CD4-positive, alpha-beta T cell treated with Interferon alpha-2 for 1 hour (primary cell): ENCODE results near the gene VMP1.
A peak's percentile ranks its signal among the peaks of the same experiment; 100 is the strongest.

Experiments
- DNase-seq, 2 donors: peaks; one replicate each; pipeline ENCODE4 v3.0.0-alpha.2; 2020 to 2022

VMP1 gene

DNA sequence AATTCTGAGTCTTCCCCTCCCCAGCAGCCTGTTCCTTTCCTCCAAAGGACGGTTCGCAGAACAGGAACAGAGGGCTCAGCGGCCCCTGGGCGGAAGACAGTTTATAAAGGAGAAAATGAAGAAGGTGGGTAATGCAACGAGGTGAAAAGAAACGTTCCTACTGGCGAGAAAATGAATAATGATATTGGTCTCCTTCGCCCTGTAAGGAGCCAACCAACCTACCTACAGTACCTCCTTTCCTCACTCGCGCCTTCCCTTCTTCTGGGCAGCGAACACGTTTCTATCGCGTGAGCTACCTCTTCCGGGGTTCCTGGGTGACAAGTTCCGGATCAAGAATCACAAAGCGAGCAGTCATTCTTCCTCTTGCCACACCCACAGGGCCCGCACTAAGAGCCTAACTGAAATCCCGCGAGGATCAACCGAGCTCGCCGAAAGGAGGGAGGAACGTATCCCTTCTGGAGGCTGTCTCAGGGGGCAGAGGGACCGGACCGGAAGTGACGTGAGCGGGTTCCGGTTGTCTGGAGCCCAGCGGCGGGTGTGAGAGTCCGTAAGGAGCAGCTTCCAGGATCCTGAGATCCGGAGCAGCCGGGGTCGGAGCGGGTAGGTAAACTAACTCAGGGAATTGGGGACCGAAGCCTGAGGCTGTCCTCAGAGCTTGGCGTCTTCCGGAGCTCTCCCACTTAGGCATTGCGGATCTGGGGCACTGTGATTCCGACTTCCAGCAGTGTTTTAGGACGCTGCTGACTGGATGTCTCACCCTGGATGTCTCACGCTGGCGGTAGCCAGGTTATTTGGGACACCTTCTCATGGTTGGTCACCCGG lies at the start of gene VMP1, which contains the start of gene PTRH2:
Gene VMP1 (plus strand): TSS at position 506 of the 822 bp plus-strand sequence. CDS start 23,793 bp downstream, outside the sequence.
Gene PTRH2 (minus strand): TSS at position 282 of the 822 bp plus-strand sequence. CDS start 9,452 bp downstream, outside the sequence.
- peak; percentile 95 for DNase-seq

- DNase-seq: no peak
Observed at GRCh38 chr17:59666235-59666634, 41.2 kb upstream of the VMP1 start.

DNA sequence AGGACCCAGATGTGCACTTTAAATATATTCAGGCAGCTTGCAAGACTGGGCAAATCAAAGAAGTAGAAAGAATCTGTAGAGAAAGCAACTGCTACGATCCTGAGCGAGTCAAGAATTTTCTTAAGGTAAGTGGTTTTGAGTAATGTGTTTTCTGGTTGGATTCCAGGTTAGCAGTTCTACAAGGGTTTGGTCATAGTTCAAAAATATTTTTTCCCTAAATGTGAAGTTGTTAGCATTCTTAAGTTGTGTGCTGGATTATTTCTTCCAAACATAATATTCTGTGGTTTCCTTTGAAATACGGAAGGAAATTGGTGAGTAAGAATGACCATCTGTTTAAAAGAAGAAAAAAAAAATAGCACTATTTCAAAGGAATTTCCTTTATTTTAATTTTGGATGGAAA lies 38.6 kb upstream of the VMP1 start:
- no peak for DNase-seq

DNA sequence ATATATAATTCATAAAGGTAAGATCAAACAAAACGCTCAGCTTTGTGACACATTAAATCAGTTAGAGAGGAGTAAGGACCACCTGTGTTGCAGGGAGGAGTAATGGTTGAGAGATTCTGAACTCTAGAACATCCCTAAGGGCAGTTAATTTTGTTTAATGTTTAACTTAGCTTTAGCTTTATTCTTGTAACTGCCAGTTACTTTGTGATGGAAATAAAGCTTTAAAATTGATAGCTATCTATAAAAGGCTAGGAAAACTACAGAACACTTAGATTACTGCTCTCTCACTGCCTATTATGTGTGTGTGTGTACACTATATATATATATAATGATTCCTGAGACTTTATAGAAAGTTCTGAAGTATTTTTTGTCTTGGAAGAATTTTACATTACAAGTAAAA lies 38.0 kb upstream of the VMP1 start:
- no peak for DNase-seq

DNA sequence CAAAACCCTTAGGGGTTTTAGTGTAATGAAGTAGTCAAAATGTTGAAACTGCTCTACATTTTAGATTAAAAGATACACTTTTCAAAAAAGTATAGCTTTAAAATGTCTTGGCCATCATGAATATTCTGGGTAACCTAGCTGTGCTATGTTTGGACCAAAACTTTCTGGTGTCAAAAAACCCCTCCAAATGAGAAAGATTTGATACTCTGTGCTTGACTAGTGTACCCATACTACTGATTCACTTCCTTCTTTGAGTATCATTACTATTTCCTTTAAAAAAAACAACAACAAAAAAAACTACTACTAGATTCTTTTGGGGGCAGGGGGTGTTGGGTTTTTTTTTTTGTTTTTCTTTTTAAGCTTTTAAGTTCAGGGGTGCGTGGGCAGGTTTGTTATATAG lies 37.5 kb upstream of the VMP1 start:
- no peak for DNase-seq

DNA sequence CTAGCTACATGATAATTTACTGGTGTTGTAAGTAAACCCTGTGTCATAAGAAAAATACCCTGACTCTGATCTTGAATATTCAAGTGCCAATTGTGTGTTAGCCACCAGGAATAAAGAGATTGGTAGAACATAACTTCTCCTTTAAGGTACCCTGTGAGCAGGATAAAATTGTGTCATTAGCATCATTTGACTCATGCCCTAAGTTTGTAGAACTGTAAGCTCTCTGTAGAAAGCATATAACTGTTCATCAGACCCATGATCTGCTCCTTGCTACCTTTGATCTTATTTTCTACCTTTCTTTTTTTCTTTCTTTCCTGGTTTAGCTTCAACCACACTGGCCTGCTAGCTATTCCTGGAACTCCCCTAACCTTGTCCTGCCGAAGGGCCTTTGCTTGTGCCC lies 36.1 kb upstream of the VMP1 start:
- DNase-seq: no peak

- no peak for DNase-seq
Observed at GRCh38 chr17:59675231-59675630, 32.2 kb upstream of the VMP1 start.

DNA sequence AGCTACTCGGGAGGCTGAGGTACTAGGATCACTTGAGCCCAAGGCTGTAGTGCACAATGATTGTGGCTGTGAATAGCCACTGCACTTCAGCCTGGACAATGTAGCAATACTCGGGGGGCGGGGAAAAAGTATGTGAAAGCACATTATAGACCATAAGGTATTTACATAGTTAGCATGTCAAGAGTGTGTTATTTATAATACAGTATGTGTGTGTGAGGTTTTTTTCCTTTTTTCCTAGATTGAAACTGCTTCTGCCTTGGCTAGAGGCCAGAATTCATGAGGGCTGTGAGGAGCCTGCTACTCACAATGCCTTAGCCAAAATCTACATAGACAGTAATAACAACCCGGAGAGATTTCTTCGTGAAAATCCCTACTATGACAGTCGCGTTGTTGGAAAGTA lies 30.7 kb upstream of the VMP1 start:
- no peak for DNase-seq

GRCh38 chr17:59678918-59679317 lies 28.5 kb upstream of the VMP1 start:
- no peak for DNase-seq

- no peak for DNase-seq
Observed at GRCh38 chr17:59680314-59680713, 27.1 kb upstream of the VMP1 start.

GRCh38 chr17:59683283-59683682 lies 24.2 kb upstream of the VMP1 start:
- no peak for DNase-seq

- DNase-seq: no peak
Observed at GRCh38 chr17:59684967-59685366, 22.5 kb upstream of the VMP1 start.

- DNase-seq: no peak
Observed at GRCh38 chr17:59688008-59688407, 19.4 kb upstream of the VMP1 start.

DNA sequence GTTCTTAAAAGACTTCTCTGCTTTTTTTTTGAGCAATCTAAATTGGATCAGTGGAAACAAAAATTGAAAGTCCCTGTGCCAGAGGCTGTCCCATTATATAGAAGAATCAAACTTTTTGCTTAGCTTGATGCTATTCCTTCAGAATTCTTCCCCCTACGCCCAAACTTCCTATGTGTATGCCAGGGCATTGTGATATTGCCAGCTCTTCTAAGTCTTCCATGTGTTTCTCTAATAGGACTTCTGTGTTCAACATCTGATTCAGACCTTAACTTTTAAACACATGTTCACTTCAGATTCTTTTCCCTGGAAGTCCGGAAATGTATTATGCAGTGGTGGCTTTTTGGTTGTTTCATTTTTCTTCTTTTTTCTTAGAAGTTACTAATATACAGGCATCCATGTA lies 19.0 kb upstream of the VMP1 start:
- DNase-seq: no peak

- DNase-seq: no peak
Observed at GRCh38 chr17:59693582-59693981, 13.9 kb upstream of the VMP1 start.

DNA sequence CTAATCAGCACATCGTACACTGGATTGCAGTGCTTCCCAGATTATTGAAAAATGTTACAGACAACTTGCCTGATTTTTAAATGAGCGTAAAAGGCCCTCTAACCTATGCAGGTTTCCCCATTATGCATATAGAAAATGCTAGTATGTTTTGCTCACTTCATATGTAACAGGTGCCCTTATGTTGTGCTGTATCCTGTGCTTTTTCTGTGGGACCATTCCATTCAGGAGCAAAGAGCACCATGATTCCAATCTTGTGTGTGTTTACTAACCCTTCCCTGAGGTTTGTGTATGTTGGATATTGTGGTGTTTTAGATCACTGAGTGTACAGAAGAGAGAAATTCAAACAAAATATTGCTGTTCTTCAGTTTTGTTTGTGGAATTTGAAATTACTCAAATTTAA lies 13.1 kb upstream of the VMP1 start:
- no peak for DNase-seq

GRCh38 chr17:59695945-59696681 lies 11.3 kb upstream of the VMP1 start:
- no peak for DNase-seq

DNA sequence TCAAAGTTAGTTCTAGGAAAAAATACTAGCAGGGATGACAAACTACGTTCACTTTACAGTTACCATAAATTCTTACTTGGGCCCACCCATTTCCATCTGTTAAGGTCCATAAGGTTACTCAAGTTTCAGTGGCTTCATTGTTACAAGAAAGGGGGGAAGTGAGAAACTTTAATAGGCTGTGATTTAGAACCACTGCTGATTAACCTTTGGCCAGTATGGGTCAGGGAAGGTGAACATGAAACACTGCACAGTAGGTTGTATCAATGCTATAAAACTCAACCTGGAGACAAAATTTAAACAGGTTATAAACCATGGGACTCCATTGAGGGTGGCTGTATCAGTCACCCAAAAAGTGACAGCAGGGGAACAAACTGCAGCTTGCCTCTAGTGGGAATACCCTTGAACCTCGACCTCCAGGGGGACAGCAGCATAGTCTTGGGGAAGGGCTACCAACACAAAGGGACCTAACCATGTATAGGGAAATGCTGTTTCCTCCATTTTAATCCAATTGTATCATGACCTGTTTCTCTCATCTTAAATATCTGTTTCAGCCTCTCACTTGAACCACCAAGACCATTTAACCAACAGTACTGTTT lies 10.7 kb upstream of the VMP1 start:
- no peak for DNase-seq

- DNase-seq: no peak
Observed at GRCh38 chr17:59698143-59698542, 9.3 kb upstream of the VMP1 start.

DNA sequence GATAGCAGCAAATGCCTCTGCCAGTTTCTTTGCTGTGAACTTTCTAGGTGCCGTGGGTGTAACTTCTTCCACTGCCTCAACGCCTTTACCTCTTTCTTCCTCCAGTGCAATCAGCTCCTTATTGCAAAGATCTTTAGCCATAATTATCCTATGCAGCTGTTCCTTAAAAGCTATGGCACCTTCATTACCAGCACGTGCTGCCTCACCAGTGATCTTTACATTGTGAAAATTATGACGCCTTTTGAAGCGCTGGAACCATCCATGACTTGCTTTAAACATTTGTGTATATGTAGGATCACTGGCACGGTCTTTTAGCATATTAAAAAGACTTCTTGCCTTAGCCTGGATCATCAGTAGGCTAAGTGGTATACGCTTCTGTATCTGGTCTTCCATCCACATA lies 8.2 kb upstream of the VMP1 start:
- DNase-seq: no peak

DNA sequence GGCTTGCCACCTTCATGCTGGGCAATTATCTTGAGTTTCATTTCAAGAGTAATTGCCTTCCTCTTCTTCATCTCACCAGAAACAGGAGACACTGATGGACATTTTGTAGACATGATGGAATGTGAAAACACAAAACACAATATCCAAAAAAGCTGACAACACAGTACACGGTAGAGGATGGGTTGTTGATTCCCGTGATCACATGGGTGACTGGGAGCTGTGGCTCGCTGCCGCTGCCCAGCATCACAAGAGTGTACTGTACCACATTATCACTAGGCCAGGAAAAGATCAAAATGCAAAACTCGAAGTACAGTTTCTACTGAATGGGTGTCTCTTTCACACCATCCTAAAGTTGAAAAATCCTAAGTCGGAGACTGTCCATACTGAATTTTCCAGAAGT lies 7.7 kb upstream of the VMP1 start:
- no peak for DNase-seq

DNA sequence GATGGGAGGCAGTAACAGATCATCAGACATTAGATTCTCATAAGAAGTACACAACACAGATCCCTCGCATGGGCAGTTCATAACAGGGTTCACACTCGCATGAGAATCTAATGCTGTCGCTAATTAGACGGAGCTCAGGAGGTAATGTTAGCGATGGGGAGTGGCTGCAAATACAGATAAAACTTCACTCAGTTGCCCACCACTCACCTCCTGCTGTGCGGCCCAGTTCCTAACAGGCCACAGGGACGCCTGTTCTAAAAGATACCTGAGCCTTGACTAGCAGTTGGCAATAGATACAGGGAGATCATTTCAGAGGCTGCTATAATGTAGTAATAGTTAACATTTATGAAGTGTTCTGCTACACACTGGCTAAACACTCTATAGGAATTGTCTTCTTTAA lies 5.2 kb upstream of the VMP1 start:
- no peak for DNase-seq

- peak in 1 of 2 donors; percentile 8 for DNase-seq
Observed at GRCh38 chr17:59707971-59708430, 547 bp downstream of the VMP1 start.

DNA sequence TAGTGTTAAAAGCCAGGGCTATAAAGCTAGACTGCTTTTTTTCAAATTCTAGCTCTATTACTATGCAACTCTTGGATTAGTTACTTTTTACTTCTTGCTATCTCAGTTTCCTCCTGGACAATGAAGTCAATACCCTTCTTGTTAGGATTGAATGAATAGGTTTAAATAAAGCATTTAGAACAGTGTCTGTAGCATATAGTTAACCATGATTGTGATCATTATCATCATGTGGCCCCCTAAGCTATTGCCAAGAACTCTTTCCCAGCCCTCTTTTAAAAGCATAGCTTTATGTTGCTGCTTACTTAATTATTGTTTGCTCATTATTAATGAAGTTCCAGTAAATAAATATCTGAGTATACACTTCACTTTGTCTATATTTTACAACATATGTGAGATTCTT lies 4.5 kb downstream of the VMP1 start:
- DNase-seq: no peak
